GM23338 (cell line): ENCODE results near the gene RAD51B.

Source experiments
- POLR2AphosphoS5 ChIP-seq: IDR thresholded peaks from 2 replicates; pipeline ENCODE4 v1.6.1; 2016; ENCODE audit warnings: antibody characterized with exemption, low read depth
- TF ChIP-seq, protein P1 (sequence below), 2 experiments: fragments of 200-600 bp in 1 of 2; sonication (generic) in 1 of 2; conservative IDR thresholded peaks; 2 replicates each; pipeline versions ENCODE4 v1.5.1 to v1.6.1; 2016 to 2017; ENCODE audit warnings: antibody characterized with exemption in 2 of 2, low read depth in 2 of 2, mild to moderate bottlenecking in 2 of 2, moderate library complexity in 1 of 2

DNA sequence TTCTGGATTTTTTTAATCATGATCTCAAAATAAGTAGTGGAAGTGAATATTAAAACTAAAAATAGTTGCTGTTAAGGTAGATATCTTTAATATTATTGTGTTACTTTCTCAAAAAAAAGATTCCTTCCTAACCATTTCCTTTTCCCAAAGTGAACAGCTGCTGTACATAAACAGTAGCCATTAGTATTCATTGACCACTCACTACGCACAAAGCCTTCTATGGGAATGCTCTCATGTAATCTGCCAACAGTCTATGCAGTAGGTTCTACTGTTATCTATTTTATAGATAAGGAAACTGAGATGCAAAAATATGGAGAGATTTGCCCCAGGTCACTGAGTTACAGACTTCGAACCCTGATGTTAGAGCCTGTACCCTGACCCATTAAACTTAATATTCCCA lies 941.2 kb downstream of the RAD51B start:
- TF ChIP-seq, protein P1, sequence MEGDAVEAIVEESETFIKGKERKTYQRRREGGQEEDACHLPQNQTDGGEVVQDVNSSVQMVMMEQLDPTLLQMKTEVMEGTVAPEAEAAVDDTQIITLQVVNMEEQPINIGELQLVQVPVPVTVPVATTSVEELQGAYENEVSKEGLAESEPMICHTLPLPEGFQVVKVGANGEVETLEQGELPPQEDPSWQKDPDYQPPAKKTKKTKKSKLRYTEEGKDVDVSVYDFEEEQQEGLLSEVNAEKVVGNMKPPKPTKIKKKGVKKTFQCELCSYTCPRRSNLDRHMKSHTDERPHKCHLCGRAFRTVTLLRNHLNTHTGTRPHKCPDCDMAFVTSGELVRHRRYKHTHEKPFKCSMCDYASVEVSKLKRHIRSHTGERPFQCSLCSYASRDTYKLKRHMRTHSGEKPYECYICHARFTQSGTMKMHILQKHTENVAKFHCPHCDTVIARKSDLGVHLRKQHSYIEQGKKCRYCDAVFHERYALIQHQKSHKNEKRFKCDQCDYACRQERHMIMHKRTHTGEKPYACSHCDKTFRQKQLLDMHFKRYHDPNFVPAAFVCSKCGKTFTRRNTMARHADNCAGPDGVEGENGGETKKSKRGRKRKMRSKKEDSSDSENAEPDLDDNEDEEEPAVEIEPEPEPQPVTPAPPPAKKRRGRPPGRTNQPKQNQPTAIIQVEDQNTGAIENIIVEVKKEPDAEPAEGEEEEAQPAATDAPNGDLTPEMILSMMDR (conservative IDR thresholded peaks at IDR 0.05; ENCODE audit: low read depth in 2 of 2), result no peak
- TF ChIP-seq POLR2AphosphoS5, result no peak
